A172 (cell line): ENCODE measurements around the gene CAMK1D. TPM values are rescaled to one million over a fixed set of nuclear protein-coding genes. Genes with fewer than 3 reads are reported as not detected.
A peak's percentile ranks its signal among the peaks of the same experiment; 100 is the strongest.

Experiments used
- DNase-seq: peaks from one replicate; pipeline ENCODE4 v3.0.0-alpha.2; 2015; ENCODE audit warnings: low spot score
- total RNA-seq: library from RNA; depleted of rRNA; stranded (reverse); fragments of >200 nt; shearing (Covaris generic); gene quantifications from 2 replicates; pipeline ENCODE4 v1.2.3, GENCODE V29; 2014

The CAMK1D gene
- total RNA-seq, 1 experiment from 2014 or later = 2.6 TPM

- DNase-seq = no peak
Observed at GRCh38 chr10:12625393-12626023, 276.2 kb downstream of the CAMK1D start.

GRCh38 chr10:12628153-12628552 is 278.8 kb downstream of the CAMK1D start:
- DNase-seq = no peak

GRCh38 chr10:12628964-12629766 is 279.8 kb downstream of the CAMK1D start:
- DNase-seq = no peak

GRCh38 chr10:12629767-12630165 is 280.4 kb downstream of the CAMK1D start:
- no peak for DNase-seq

- DNase-seq = peak; percentile 38
Observed at GRCh38 chr10:12631216-12631615, 281.9 kb downstream of the CAMK1D start.

GRCh38 chr10:12631787-12632562 is 282.6 kb downstream of the CAMK1D start:
- no peak for DNase-seq

GRCh38 chr10:12633776-12634620 is 284.7 kb downstream of the CAMK1D start:
- no peak for DNase-seq

- DNase-seq = no peak
Observed at GRCh38 chr10:12634621-12634931, 285.2 kb downstream of the CAMK1D start.

GRCh38 chr10:12635127-12635541 is 285.8 kb downstream of the CAMK1D start:
- no peak for DNase-seq

GRCh38 chr10:12636571-12636970 is 287.2 kb downstream of the CAMK1D start:
- DNase-seq = no peak

- DNase-seq = no peak
Observed at GRCh38 chr10:12637649-12638048, 288.3 kb downstream of the CAMK1D start.

- DNase-seq = peak; percentile 34
Observed at GRCh38 chr10:12638103-12638502, 288.8 kb downstream of the CAMK1D start.

- no peak for DNase-seq
Observed at GRCh38 chr10:12638781-12639180, 289.4 kb downstream of the CAMK1D start.

- DNase-seq = no peak
Observed at GRCh38 chr10:12639996-12640944, 290.9 kb downstream of the CAMK1D start.

GRCh38 chr10:12642036-12642435 is 292.7 kb downstream of the CAMK1D start:
- no peak for DNase-seq

GRCh38 chr10:12643279-12643678 is 293.9 kb downstream of the CAMK1D start:
- DNase-seq = no peak

- DNase-seq = peak; percentile 7
Observed at GRCh38 chr10:12644380-12645144, 295.2 kb downstream of the CAMK1D start.

- no peak for DNase-seq
Observed at GRCh38 chr10:12645449-12645848, 296.1 kb downstream of the CAMK1D start.

- DNase-seq = no peak
Observed at GRCh38 chr10:12649012-12649584, 299.8 kb downstream of the CAMK1D start.
